Peyer's patch (tissue), 4 donors: ENCODE data around the gene SLC2A10.

Experiments
- CTCF ChIP-seq, 6 experiments: fragments of 450-650 bp in 4 of 6; fragments of 200-600 bp in 2 of 6; sonication (generic) in 1 of 6; IDR thresholded peaks; one replicate each; pipeline ENCODE4 v1.5.1; 2017 to 2019; ENCODE audit warnings: antibody characterized with exemption in 6 of 6, mild to moderate bottlenecking in 3 of 6, moderate library complexity in 1 of 6
- POLR2A ChIP-seq, 2 donors: fragments of 450-650 bp; IDR thresholded peaks; one replicate each; pipeline ENCODE4 v1.5.1; 2017; ENCODE audit warnings: antibody characterized with exemption in 2 of 2, mild to moderate bottlenecking in 2 of 2, moderate library complexity in 2 of 2

DNA sequence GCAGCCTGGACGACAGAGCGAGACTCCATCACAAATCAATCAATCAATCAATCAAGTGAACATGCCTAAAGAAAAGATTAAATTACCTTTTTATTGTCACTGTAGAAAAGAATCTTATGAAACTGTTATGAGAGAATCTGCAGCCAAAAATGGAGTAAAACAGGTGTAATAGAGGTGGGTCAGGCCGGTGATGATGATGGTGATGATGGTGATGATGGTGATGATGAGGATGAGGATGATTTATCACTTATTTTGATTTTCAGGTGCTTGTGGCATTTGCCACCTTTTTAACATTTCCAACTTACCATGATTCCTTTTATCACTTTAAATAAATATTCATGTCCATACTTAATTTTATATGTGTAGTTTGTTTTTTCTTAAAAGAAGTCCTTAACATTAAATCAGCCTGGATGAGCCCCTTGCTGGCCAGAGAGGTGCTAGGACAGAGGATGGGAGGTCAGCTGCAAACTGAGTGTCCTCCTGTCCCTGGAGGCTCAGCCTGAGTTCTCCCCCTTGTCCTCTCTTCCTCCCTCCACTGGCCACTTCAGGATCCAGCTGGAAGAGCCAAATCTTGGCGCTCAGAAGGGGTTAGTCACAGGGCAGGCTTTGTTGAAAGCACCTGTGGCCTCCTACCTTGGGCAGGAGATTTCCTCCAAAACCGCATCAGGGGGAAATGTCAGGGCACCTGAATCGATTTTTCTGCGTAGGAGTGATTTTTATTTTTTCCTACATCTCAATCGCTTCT is 32.6 kb downstream of the SLC2A10 start:
- TF ChIP-seq CTCF (IDR thresholded peaks at IDR 0.05): no peak
- TF ChIP-seq POLR2A (IDR thresholded peaks at IDR 0.05): no peak
